ENCODE results near the gene UBE2D2.
"Not testable (repeated sequence)": the region's sequence is repeated elsewhere in the genome, so short reads cannot be mapped to it uniquely, and the experiment has no call there.

GRCh38 chr5:139588116-139588515 lies 27.0 kb downstream of the UBE2D2 start:
- not testable (repeated sequence) for TF ChIP-seq ARNTL (CRISPR knock-in tag; IDR thresholded peaks at IDR 0.05; ENCODE audit: borderline replicate concordance, low read depth); TCF4 (CRISPR knock-in tag; IDR thresholded peaks at IDR 0.05; ENCODE audit: borderline replicate concordance); BACH2 (CRISPR knock-in tag; IDR thresholded peaks at IDR 0.05; ENCODE audit: borderline replicate concordance); GLIS3 (CRISPR knock-in tag; IDR thresholded peaks at IDR 0.05); OSR1 (CRISPR knock-in tag; IDR thresholded peaks at IDR 0.05); ZFP3 (CRISPR knock-in tag; IDR thresholded peaks at IDR 0.05); PATZ1 (CRISPR knock-in tag; IDR thresholded peaks at IDR 0.05; ENCODE audit: borderline replicate concordance); ESRRG (CRISPR knock-in tag; IDR thresholded peaks at IDR 0.05); ZFP30 (CRISPR knock-in tag; IDR thresholded peaks at IDR 0.05); CREB5 (CRISPR knock-in tag; IDR thresholded peaks at IDR 0.05; ENCODE audit: low read depth)

All from SK-N-SH treated with all-trans-retinoic acid at 6 μM for 48 hours (cell line).